Kidney capillary endothelial cell (primary cell): ENCODE results near the gene TMPO.
"Not testable (repeated sequence)": the region's sequence is repeated elsewhere in the genome, so short reads cannot be mapped to it uniquely, and the experiment has no call there.

Experiments used
- DNase-seq: peaks from one replicate; pipeline ENCODE4 v3.0.0-alpha.2; 2018; ENCODE audit warnings: low spot score

TMPO gene

GRCh38 chr12:98513379-98514322, 1.7 kb upstream of the TMPO start:
- DNase-seq = no peak

DNA sequence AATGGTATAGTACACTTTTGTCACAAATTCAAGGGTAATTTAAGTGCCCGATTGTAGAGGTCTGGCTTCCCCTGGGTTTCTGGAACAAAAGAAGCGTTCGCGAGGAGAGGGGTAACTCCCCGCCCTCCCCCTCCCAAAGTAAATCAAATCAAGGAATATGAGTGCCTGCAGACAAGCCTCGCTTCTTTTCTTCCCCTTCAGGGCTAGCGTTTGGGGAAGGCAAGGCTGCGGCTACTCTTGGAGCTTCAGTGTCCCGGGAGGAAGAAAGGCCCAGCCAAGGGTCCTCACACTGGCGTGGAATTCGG, 456 bp upstream of the TMPO start:
- no peak for DNase-seq

- DNase-seq = peak; percentile 86
These were observed 902 bp downstream of the TMPO start for GRCh38 chr12:98516111-98516873.

DNA sequence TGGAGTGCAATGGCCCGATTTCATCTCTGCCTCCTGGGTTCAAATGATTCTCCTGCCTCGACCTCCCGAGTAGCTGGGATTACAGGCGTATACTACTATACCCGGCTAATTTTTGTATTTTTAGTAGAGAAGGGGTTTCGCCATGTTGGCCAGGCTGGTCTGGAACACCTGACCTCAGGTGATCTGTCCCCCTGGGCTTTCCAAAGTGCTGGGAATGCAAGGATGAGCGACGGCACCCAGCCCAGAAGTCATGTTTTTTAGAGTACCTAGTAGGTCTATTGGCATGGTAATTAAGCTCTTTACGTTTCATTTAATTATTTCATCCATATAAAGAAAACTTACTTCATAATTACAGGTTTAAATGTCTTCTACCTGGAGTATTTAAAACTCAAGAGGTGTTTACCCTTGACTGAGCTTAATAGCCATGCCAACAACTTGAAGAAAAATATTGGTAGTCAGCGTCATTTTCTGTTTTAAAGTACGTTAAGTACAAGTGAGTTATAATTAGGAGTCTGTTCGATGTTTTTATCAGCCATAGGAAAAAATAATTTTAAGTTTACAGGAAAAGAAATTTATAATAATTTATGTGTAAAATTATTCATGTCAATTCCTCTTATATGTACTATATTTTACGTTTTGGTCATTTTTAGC, 4.0 kb downstream of the TMPO start:
- DNase-seq = no peak

GRCh38 chr12:98530068-98530467, 14.7 kb downstream of the TMPO start:
- DNase-seq = no peak

GRCh38 chr12:98532687-98533304, 17.4 kb downstream of the TMPO start:
- DNase-seq = peak; percentile 64

- DNase-seq = no peak
These were observed 18.4 kb downstream of the TMPO start for GRCh38 chr12:98533723-98534251.

DNA sequence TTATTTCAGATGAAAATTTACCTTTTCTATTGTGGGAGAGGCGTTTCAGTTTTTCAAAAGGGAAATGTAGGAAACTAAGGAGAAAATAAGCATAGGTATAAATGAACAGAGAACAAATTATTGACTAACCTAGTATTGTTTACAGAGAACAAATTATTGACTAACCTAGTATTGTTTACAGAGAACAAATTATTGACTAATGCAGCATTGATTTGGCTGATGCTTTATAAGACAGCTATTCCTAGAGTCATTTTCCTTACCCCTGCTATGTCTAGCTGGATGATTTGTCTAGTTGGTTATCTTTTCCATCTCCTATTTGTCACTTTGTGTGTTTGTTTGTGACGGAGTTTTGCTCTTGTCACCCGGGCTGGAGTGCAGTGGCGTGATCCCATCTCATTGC, 22.6 kb downstream of the TMPO start:
- DNase-seq = no peak

DNA sequence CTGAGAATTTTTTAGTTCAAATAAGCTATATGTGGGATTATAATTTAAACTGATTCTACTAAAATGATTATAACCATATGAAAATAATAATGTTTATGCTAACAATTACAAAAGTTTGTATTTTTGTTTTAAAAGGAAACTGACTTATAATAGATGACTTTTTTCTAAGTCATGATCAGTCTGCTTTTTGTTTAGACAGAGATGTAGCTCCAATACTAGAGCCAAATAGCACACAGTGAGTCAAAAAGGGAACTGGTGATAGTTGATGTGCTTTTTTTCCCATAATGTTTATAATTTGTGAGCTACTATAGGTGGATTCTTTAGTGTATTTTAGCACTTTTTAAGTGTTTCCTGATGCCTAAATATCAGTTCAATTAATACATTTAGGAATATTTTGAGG, 28.3 kb downstream of the TMPO start:
- no peak for DNase-seq

GRCh38 chr12:98544751-98545150, 29.4 kb downstream of the TMPO start:
- DNase-seq = no peak

DNA sequence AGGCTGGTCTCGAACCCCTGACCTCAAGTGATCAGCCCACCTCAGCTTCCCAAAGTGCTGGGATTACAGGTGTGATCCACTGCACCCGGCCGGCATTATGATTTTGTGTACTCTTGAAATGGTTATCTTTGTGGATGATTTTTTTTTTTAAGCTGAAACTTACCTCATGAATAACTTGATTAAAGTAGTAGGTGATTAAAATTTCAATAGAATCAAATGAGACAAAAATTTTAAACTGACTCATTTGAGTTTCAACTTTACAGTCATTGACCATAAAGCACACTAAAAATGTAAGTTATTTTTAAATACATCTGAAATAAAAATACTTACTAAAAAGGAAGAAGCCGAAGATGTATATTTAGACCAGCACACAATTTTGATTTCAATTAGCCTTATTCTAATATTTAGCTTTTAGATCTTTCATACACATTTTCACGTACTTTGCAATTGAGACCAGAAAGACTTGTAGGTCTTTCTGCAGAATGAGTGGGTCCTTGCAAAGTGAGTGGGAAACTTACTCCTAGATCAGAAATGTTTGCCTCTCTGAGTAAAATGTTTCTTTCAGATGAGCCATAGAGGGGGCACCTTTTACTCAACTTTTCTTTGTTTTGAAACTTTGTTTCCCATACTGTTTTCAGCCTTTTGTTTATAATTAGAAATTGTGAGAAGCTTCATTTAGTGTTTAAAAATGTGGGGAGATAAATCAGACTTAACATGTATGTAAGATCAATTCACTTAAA, 34.2 kb downstream of the TMPO start:
- DNase-seq = no peak

DNA sequence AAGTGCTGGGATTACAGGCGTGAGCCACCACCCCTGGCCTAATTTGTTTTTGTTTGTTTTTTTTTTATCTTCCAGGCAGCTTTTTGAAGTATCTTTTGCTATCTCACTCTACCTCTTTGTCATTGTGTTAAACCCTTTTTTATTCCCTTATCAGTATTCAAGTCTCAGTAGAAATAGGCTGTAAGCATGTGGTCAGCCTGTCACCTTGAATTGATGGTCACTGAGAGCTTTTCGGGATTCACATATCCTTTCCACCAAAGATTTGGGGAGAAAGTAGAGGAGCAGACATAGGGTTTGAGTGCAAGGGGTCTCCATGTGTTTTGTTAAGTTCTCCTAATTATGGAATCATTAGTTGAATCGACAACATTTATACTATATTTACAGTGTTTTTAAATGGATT, 36.4 kb downstream of the TMPO start:
- DNase-seq = no peak

- not testable (repeated sequence) for DNase-seq
These were observed 42.7 kb downstream of the TMPO start for GRCh38 chr12:98558097-98558496.

- DNase-seq = no peak
These were observed 44.3 kb downstream of the TMPO start for GRCh38 chr12:98559666-98560065.

DNA sequence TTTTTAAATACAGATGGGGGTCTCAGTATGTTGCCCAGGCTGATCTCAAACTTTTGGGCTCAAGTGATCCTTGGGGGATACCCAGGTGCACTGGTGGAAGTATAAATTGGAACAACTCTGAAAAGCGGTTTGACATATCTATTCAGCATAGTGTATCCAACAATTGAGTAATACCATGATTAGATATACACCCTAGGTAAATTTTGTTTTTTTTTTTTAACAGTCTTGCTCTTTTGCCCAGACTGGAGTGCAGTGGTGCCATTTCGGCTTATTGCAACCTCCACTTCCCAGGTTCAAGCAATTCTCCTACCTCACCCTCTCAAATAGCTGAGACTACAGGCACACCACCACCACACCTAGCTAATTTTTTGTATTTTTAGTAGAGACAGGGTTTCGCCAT, 46.5 kb downstream of the TMPO start:
- no peak for DNase-seq

- DNase-seq = no peak
These were observed 56.6 kb downstream of the TMPO start for GRCh38 chr12:98572010-98572409.

GRCh38 chr12:98574110-98574509, 58.7 kb downstream of the TMPO start:
- DNase-seq = no peak

GRCh38 chr12:98575013-98575412, 59.6 kb downstream of the TMPO start:
- DNase-seq = no peak

GRCh38 chr12:98576795-98577194, 61.4 kb downstream of the TMPO start:
- not testable (repeated sequence) for DNase-seq

- no peak for DNase-seq
These were observed 63.0 kb downstream of the TMPO start for GRCh38 chr12:98578392-98578791.

- DNase-seq = no peak
These were observed 63.4 kb downstream of the TMPO start for GRCh38 chr12:98578821-98579220.
